SK-N-SH (cell line): ENCODE results near the gene NFIA. TPM values are rescaled to one million over a fixed set of nuclear protein-coding genes. Genes with fewer than 3 reads are reported as not detected.

Experiments used
- CTCF ChIA-PET: fragments of 300-600, 350-600 bp; formaldehyde crosslinking; extraction: SDS; loops from one replicate; lab custom pipeline; 2021; lab: Yijun Ruan, JAX
- POLR2A ChIA-PET: fragments of 350-600 bp; sonication (Branson Sonifier 250); formaldehyde crosslinking; extraction: SDS; loops from one replicate; lab custom pipeline; 2020; ENCODE audit warnings: antibody characterized with exemption, inconsistent platforms; lab: Yijun Ruan, JAX
- DNase-seq: peaks from one replicate; pipeline ENCODE4 v3.0.0; 2012
- H2AFZ ChIP-seq: fragments of 200-600 bp; sonication (generic); 2 replicates; pipeline ENCODE4 v1.8.1; 2016; ENCODE audit warnings: antibody characterized with exemption, mild to moderate bottlenecking, low read depth
- H3F3A ChIP-seq: fragments of 200-600 bp; sonication (generic); replicated peaks from 2 replicates; pipeline ENCODE3; 2016; ENCODE audit warnings: antibody characterized with exemption, mild to moderate bottlenecking; ENCODE audit not compliant: insufficient read depth
- H3K27ac ChIP-seq, 2 experiments: fragments of 200-500 bp in 1 of 2; fragments of 200-600 bp in 1 of 2; sonication (Bioruptor generic) in 1 of 2; sonication (generic), shearing (Covaris generic) in 1 of 2; 2 replicates each; pipeline versions ENCODE4 v1.5.1 to v1.6.1; 2014 to 2016; ENCODE audit warnings: low read depth in 2 of 2, inconsistent platforms in 1 of 2, low read length in 1 of 2, mild to moderate bottlenecking in 1 of 2, mixed read lengths in 1 of 2
- H3K27me3 ChIP-seq: fragments of 200-600 bp; sonication (generic), shearing (Covaris generic); 2 replicates; pipeline ENCODE4 v1.6.1; 2016; ENCODE audit warnings: mixed run types; ENCODE audit not compliant: insufficient read depth
- H3K36me3 ChIP-seq, 2 experiments: fragments of 200-500 bp in 1 of 2; fragments of 200-600 bp in 1 of 2; sonication (Bioruptor generic) in 1 of 2; sonication (generic) in 1 of 2; replicated peaks in 1 of 2; 2 replicates each; pipeline versions ENCODE3 to v1.5.1; 2014 to 2016; ENCODE audit warnings: low read length in 1 of 2, mild to moderate bottlenecking in 1 of 2; ENCODE audit not compliant: insufficient read depth in 2 of 2, control insufficient read depth in 1 of 2
- H3K4me1 ChIP-seq, 2 experiments: fragments of 200-500 bp in 1 of 2; fragments of 200-600 bp in 1 of 2; sonication (Bioruptor generic) in 1 of 2; sonication (generic), shearing (Covaris generic) in 1 of 2; 2 replicates each; pipeline versions ENCODE4 v1.5.1 to v1.6.1; 2014 to 2016; ENCODE audit warnings: low read depth in 1 of 2, low read length in 1 of 2, mixed run types in 1 of 2; ENCODE audit not compliant: insufficient read depth in 2 of 2, control insufficient read depth in 1 of 2
- H3K4me2 ChIP-seq: fragments of 200-600 bp; sonication (generic), shearing (Covaris generic); 2 replicates; pipeline ENCODE4 v1.6.1; 2017; ENCODE audit warnings: mixed run types
- H3K4me3 ChIP-seq, 2 experiments: fragments of 200-500 bp in 1 of 2; fragments of 200-600 bp in 1 of 2; sonication (Bioruptor generic) in 1 of 2; sonication (generic), shearing (Covaris generic) in 1 of 2; 2 replicates each; pipeline versions ENCODE4 v1.5.1 to v1.8.1; 2014 to 2016; ENCODE audit warnings: low read depth in 2 of 2, inconsistent platforms in 1 of 2, low read length in 1 of 2, mild to moderate bottlenecking in 1 of 2, mixed read lengths in 1 of 2, moderate library complexity in 1 of 2
- H3K79me2 ChIP-seq: fragments of 200-600 bp; sonication (generic); 2 replicates; pipeline ENCODE4 v1.8.1; 2017; ENCODE audit warnings: mild to moderate bottlenecking; ENCODE audit not compliant: insufficient read depth
- H3K9ac ChIP-seq: fragments of 200-600 bp; sonication (generic); 2 replicates; pipeline ENCODE4 v1.6.1; 2017; ENCODE audit warnings: mixed run types
- H3K9me2 ChIP-seq: fragments of 200-600 bp; sonication (generic); 2 replicates; pipeline ENCODE4 v1.6.1; 2017; ENCODE audit warnings: mixed run types
- H3K9me3 ChIP-seq: fragments of 200-600 bp; sonication (generic); 2 replicates; pipeline ENCODE4 v1.6.1; 2017; ENCODE audit warnings: mixed run types, mild to moderate bottlenecking, moderate library complexity
- H4K20me1 ChIP-seq: fragments of 200-600 bp; sonication (generic); 2 replicates; pipeline ENCODE4 v1.6.1; 2017; ENCODE audit warnings: mild to moderate bottlenecking, mixed run types; ENCODE audit not compliant: insufficient read depth
- CHD2 ChIP-seq: fragments of 150-350 bp; IDR thresholded peaks from 2 replicates; pipeline ENCODE4 v1.6.1; 2018; ENCODE audit warnings: low read length; ENCODE audit not compliant: partially characterized antibody
- EP300 ChIP-seq, 2 experiments: IDR thresholded peaks; 2 replicates each; pipeline versions ENCODE4 v1.4.0 to v1.6.1; 2012; ENCODE audit warnings: borderline replicate concordance in 1 of 2, low read depth in 1 of 2, low read length in 1 of 2
- EZH2phosphoT487 ChIP-seq: fragments of 200-600 bp; sonication (generic); IDR thresholded peaks from 2 replicates; pipeline ENCODE4 v1.6.1; 2017; ENCODE audit warnings: low read depth, mixed run types, mild to moderate bottlenecking, antibody characterized with exemption, moderate library complexity, borderline replicate concordance
- FOSL2 ChIP-seq: IDR thresholded peaks from 2 replicates; pipeline ENCODE4 v1.4.0; 2012; ENCODE audit warnings: low read depth, mild to moderate bottlenecking, moderate library complexity, borderline replicate concordance
- GATA2 ChIP-seq: sonication (generic); formaldehyde crosslinking; IDR thresholded peaks from 2 replicates; pipeline ENCODE4 v1.5.0; 2020; ENCODE audit warnings: mild to moderate bottlenecking, missing genetic modification reagents
- IRF3 ChIP-seq: fragments of 150-350 bp; IDR thresholded peaks from 2 replicates; pipeline ENCODE4 v1.6.1; 2016; ENCODE audit warnings: mild to moderate bottlenecking, low read depth, low read length
- JUND ChIP-seq: IDR thresholded peaks from 2 replicates; pipeline ENCODE4 v1.4.0; 2012
- MAX ChIP-seq: IDR thresholded peaks from 2 replicates; pipeline ENCODE4 v1.4.0; 2012; ENCODE audit warnings: low read depth
- MEF2A ChIP-seq: IDR thresholded peaks from 2 replicates; pipeline ENCODE4 v1.4.0; 2012; ENCODE audit warnings: low read depth, borderline replicate concordance
- NRF1 ChIP-seq: IDR thresholded peaks from 2 replicates; pipeline ENCODE4 v1.6.1; 2012; ENCODE audit warnings: low read depth, mild to moderate bottlenecking, low read length
- RAD21 ChIP-seq: IDR thresholded peaks from 2 replicates; pipeline ENCODE4 v1.6.1; 2012; ENCODE audit warnings: mild to moderate bottlenecking, low read length
- RCOR1 ChIP-seq: fragments of 150-350 bp; IDR thresholded peaks from 2 replicates; pipeline ENCODE4 v1.6.1; 2017; ENCODE audit warnings: antibody characterized with exemption, low read length
- RFX5 ChIP-seq: IDR thresholded peaks from 2 replicates; pipeline ENCODE4 v1.6.1; 2012; ENCODE audit warnings: mild to moderate bottlenecking, improper control_type of control experiment, low read length
- SMC3 ChIP-seq: IDR thresholded peaks from 2 replicates; pipeline ENCODE4 v1.6.1; 2012; ENCODE audit warnings: low read depth, low read length, improper control_type of control experiment
- TAF1 ChIP-seq: IDR thresholded peaks from 2 replicates; pipeline ENCODE4 v1.6.1; 2012; ENCODE audit warnings: low read depth, mild to moderate bottlenecking, low read length, moderate library complexity, borderline replicate concordance
- USF1 ChIP-seq: IDR thresholded peaks from 2 replicates; pipeline ENCODE4 v1.4.0; 2012; ENCODE audit warnings: low read depth, borderline replicate concordance
- ZBTB33 ChIP-seq: IDR thresholded peaks from 2 replicates; pipeline ENCODE4 v1.4.0; 2012; ENCODE audit warnings: low read depth, borderline replicate concordance
- WGBS: methylation state at CpG from one replicate; pipeline ENCODE4 v1.1.6; 2017; ENCODE audit warnings: low lambda C conversion rate; 5-methylcytosine and 5-hydroxymethylcytosine counted together
- polyA plus RNA-seq, 3 experiments: library from polyadenylated mRNA; depleted of rRNA; stranded (reverse); fragments of >200 nt; gene quantifications; 2 replicates each; pipeline ENCODE4 v1.2.3, GENCODE V29; 2012
- TF ChIP-seq, protein P1 (sequence below): IDR thresholded peaks from 2 replicates; pipeline ENCODE4; 2012

NFIA gene
- polyA plus RNA-seq, 1 of the 3 experiments (the other 2 are of a cell fraction): 3.3 TPM

DNA sequence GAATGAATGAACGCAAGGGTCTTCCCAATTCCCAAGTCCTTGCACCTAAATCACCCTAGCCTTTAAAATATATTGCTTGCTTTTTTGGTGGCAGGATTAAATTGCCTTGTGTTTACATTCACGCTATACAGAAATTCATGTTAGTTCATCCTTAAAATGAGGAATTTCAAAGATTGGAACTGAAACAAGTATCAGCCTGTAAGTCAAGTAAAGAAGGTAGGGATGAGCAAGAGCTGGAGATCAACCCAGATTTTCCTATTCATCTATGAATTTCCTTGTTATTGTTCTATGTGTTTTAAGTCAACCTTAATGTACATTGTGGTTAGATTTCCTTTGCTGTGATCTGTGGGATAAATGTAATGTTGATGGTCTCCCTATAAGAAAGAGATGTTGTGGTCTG, 248.2 kb downstream of the NFIA start:
- H2AFZ ChIP-seq: no peak overlapping the region
- no peak for TF ChIP-seq TAF1
- TF ChIP-seq ZBTB33: no peak
- TF ChIP-seq, all 33 proteins: peak for 0
- CTCF ChIA-PET: no interaction called here
- Histone ChIP-seq H3K4me2 (no peak overlapping the region), H3F3A (peaks cover 3% of the 10 kb centered on the region), H3K27ac (no peak overlapping the region), H3K9me2 (no peaks in the 10 kb centered on the region), H3K9ac (no peak overlapping the region), H3K4me3 (no peak overlapping the region), H3K27me3 (no peaks in the 10 kb centered on the region), H3K9me3 (no peaks in the 10 kb centered on the region), H3K4me1 (peaks cover 5 to 12% of the 10 kb centered on the region in 2 experiments; a peak in 3 of 4 replicates), H3K36me3 (no peaks in the 10 kb centered on the region), H3K79me2 (no peaks in the 10 kb centered on the region), H4K20me1 (no peaks in the 10 kb centered on the region)
- no peak for DNase-seq
- WGBS: 98% methylated on average over 2 of the region's 2 CpGs
- POLR2A ChIA-PET: no interaction called here

- 94% methylated on average over 1 of the region's 1 CpG for WGBS
- no peak overlapping the region for H2AFZ ChIP-seq
- no peaks in the 10 kb centered on the region for H3K27me3 ChIP-seq
- H3K9me3 ChIP-seq: no peaks in the 10 kb centered on the region
- no peak for DNase-seq
- CTCF ChIA-PET: interaction anchor here (0.6 kb wide), 1 partner anchor 12 kb away, joined by 3 read pairs; no protein-coding TSS in a partner anchor
- H3K9ac ChIP-seq: no peak overlapping the region
- H3K4me1 ChIP-seq: peaks cover 6 to 18% of the 10 kb centered on the region in 2 experiments; a peak in 3 of 4 replicates
- peaks cover 3% of the 10 kb centered on the region for H3F3A ChIP-seq
- H3K4me3 ChIP-seq: no peak overlapping the region
- no peaks in the 10 kb centered on the region for H3K36me3 ChIP-seq
- POLR2A ChIA-PET: no interaction called here
- no peaks in the 10 kb centered on the region for H3K9me2 ChIP-seq
- no peaks in the 10 kb centered on the region for H3K79me2 ChIP-seq
- no peak overlapping the region for H3K4me2 ChIP-seq
- H4K20me1 ChIP-seq: no peaks in the 10 kb centered on the region
- TF ChIP-seq RAD21 (no peak), FOSL2 (no peak), TAF1 (no peak), MAX (no peak), IRF3 (no peak), USF1 (no peak), RCOR1 (no peak), NRF1 (no peak), EZH2phosphoT487 (no peak), CHD2 (no peak), JUND (no peak), EP300 (IDR thresholded peaks at IDR 0.05; ENCODE audit: borderline replicate concordance in 1 of 2, low read depth in 1 of 2, low read length in 1 of 2) (no peak), MEF2A (no peak), RFX5 (no peak), GATA2 (CRISPR knock-in tag) (no peak), SMC3 (no peak)
- TF ChIP-seq, protein P1, sequence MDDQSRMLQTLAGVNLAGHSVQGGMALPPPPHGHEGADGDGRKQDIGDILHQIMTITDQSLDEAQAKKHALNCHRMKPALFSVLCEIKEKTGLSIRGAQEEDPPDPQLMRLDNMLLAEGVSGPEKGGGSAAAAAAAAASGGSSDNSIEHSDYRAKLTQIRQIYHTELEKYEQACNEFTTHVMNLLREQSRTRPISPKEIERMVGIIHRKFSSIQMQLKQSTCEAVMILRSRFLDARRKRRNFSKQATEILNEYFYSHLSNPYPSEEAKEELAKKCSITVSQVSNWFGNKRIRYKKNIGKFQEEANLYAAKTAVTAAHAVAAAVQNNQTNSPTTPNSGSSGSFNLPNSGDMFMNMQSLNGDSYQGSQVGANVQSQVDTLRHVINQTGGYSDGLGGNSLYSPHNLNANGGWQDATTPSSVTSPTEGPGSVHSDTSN: no peak
- TF ChIP-seq, all 33 proteins: peak for 0
- H3K27ac ChIP-seq: no peak overlapping the region; a peak in 1 of 4 replicates
Measured at GRCh38 chr1:61332196-61332753, 249.9 kb downstream of the NFIA start.
